Measurements from ENCODE around the gene KIF14.

DNA sequence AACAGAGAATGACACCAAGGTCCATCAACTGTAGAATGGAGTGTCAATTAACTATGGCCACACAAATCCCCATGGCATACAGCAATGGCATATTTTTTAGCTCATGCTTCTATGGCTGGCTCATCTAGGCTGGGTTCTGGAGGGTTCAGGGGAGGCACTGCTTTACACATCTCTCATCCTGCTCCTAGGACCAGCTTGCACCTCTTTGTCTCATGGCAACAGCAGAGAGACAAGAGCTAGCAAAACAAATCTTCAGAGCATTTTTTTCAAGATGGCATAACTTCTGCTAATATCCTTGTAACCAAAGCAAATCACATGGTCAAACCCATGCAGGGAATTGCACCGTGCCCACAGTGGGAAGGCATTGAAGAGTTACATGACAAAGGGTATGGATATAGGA is 82.4 kb downstream of the KIF14 start:
- no peak for TF ChIP-seq ELK1 (IDR thresholded peaks at IDR 0.05; ENCODE audit: borderline replicate concordance, low read depth, low read length)
- TF ChIP-seq, protein P1, sequence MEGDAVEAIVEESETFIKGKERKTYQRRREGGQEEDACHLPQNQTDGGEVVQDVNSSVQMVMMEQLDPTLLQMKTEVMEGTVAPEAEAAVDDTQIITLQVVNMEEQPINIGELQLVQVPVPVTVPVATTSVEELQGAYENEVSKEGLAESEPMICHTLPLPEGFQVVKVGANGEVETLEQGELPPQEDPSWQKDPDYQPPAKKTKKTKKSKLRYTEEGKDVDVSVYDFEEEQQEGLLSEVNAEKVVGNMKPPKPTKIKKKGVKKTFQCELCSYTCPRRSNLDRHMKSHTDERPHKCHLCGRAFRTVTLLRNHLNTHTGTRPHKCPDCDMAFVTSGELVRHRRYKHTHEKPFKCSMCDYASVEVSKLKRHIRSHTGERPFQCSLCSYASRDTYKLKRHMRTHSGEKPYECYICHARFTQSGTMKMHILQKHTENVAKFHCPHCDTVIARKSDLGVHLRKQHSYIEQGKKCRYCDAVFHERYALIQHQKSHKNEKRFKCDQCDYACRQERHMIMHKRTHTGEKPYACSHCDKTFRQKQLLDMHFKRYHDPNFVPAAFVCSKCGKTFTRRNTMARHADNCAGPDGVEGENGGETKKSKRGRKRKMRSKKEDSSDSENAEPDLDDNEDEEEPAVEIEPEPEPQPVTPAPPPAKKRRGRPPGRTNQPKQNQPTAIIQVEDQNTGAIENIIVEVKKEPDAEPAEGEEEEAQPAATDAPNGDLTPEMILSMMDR (conservative IDR thresholded peaks at IDR 0.05; ENCODE audit: low read depth, low read length): no peak
- no peak for TF ChIP-seq CEBPB (IDR thresholded peaks at IDR 0.05; ENCODE audit: low read depth, low read length)
- no peak for TF ChIP-seq POLR2A (IDR thresholded peaks at IDR 0.05; ENCODE audit: low read depth, low read length)
- TF ChIP-seq MAFK (IDR thresholded peaks at IDR 0.05; ENCODE audit: low read depth, low read length): no peak
- TF ChIP-seq, protein P2, sequence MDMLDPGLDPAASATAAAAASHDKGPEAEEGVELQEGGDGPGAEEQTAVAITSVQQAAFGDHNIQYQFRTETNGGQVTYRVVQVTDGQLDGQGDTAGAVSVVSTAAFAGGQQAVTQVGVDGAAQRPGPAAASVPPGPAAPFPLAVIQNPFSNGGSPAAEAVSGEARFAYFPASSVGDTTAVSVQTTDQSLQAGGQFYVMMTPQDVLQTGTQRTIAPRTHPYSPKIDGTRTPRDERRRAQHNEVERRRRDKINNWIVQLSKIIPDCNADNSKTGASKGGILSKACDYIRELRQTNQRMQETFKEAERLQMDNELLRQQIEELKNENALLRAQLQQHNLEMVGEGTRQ (IDR thresholded peaks at IDR 0.05; ENCODE audit: low read depth, low read length): no peak
- no peak for TF ChIP-seq RAD21 (IDR thresholded peaks at IDR 0.05; ENCODE audit: low read length)
- no peak for TF ChIP-seq NFE2L2 (IDR thresholded peaks at IDR 0.05; ENCODE audit: low read depth, low read length)
- TF ChIP-seq MXI1 (IDR thresholded peaks at IDR 0.05; ENCODE audit: borderline replicate concordance, low read depth, low read length): no peak
- TF ChIP-seq RFX5 (IDR thresholded peaks at IDR 0.05; ENCODE audit: low read depth, low read length): no peak
- TF ChIP-seq MAZ (IDR thresholded peaks at IDR 0.05; ENCODE audit: borderline replicate concordance, low read depth, low read length): no peak

Measured in IMR-90 (cell line).